Mesenteric fat pad (tissue), 1 donor: ENCODE data around the gene TIPARP. TPM values are rescaled to one million over a fixed set of nuclear protein-coding genes. Genes with fewer than 3 reads are reported as not detected.

Source experiments
- DNase-seq: peaks from one replicate; pipeline ENCODE4 v3.0.0-alpha.2; 2020; ENCODE audit warnings: low spot score
- long read RNA-seq: library from polyadenylated mRNA; unstranded; transcript quantifications from one replicate; pipeline ENCODE4 v2.0.0, GENCODE V29; 2020
- total RNA-seq: library from RNA; stranded (reverse); fragmentation: NEBNext Ultra II Directional; extraction: Animal tissue kit (Norgen Biotek cat#: 25700); gene quantifications from one replicate; pipeline ENCODE4 v1.2.1, GENCODE V29; 2021
- donor health status: DM: yes; HTN: yes; CAD: no.

Gene TIPARP, protein sequence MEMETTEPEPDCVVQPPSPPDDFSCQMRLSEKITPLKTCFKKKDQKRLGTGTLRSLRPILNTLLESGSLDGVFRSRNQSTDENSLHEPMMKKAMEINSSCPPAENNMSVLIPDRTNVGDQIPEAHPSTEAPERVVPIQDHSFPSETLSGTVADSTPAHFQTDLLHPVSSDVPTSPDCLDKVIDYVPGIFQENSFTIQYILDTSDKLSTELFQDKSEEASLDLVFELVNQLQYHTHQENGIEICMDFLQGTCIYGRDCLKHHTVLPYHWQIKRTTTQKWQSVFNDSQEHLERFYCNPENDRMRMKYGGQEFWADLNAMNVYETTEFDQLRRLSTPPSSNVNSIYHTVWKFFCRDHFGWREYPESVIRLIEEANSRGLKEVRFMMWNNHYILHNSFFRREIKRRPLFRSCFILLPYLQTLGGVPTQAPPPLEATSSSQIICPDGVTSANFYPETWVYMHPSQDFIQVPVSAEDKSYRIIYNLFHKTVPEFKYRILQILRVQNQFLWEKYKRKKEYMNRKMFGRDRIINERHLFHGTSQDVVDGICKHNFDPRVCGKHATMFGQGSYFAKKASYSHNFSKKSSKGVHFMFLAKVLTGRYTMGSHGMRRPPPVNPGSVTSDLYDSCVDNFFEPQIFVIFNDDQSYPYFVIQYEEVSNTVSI
- 88.9 TPM for total RNA-seq
- long read RNA-seq, full-length matches to known transcripts, result 22 of 175 reads
- long read RNA-seq, partial matches to known transcripts, result 133 of 175 reads
- long read RNA-seq, other reads (novel, unspliced or antisense), result 20 of 175 reads

- DNase-seq, result peak; percentile 100
These were observed at the start of gene TIPARP for GRCh38 chr3:156674046-156674910. Gene TIPARP (plus strand): TSS chr3:156674590. CDS start chr3:156677698, 3,108 bp downstream.

DNA sequence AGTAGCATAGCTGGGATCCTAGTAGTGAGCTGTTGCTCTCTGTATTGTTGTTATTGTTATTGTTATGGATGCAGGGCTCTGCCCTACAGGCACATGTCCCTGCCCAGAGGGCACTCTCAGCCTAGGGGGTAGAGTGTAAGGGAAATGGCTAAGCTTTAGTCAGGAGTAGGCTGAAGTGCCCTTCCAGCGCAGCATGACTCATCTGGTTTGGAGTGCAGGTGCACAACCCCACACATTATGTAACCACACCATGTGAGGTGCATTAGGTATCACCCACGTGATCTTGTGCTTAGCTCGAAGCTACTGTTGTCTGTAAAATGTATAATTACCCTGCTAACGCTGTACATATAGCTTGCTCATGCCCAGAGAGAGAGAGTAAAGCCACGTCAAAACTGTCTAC, 48.3 kb upstream of the TIPARP start:
- DNase-seq, result no peak

DNA sequence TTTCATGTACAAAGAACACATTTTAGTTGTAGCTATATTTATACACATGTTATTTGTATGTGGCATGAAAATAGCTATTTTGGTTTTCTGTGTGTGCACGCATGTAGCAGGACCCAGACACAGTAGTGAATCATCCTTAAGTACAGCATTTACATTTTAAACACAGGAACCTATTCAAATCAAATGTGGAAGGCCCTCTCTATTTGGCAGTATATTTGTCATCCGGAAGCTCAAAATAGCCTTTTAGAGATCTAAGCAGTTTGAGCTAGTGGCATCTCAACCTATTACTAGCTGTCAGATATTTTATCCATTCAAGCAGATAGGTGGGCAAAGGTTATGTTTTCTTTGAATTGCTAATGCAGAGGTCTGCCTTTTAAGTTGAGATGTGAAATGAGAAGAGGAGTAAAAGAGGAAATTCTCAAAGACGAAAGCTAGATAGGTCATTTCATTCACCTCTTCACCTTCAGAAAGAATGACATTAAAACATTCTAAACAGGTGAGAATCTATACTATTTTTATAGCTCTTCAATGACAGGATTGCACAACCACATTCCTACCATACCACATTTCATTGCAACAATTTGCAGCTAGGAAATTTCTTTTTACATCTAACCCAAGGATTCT, 46.3 kb upstream of the TIPARP start:
- DNase-seq, result no peak

- DNase-seq, result no peak
These were observed 45.4 kb upstream of the TIPARP start for GRCh38 chr3:156628836-156629618.

DNA sequence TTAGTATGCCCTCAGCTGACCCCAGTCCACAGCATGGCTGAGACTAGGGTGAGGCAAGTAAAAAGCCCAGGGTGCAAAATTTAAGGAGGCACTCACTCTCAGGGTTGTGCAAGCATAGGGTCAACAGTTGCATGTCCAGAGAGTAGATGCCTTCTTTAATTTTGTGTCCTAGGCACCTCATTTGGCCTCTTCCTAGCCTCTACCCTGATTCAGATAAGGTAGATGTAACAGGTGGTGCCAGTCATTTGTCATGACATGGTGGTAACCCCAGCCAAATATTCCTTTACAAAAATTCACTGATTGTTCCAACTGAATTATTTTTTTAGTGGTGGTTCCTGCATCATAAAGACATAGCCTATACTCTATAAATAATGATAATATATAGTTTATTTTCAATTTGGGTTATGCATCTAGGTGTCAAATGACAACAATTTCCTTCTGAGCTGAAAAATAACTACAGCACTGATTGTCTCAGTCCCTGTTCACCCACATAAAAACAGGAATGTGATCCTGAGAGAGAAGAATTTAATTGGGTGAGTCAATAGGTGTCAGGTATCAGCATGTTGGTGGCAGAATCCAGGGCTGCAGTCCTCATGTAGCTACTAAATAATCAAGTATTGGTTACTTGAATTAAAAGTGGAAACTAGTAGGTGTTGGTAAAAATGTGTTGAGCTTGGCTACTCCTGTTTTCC, 44.2 kb upstream of the TIPARP start:
- DNase-seq, result no peak

- no peak for DNase-seq
These were observed 43.7 kb upstream of the TIPARP start for GRCh38 chr3:156630773-156631093.

DNA sequence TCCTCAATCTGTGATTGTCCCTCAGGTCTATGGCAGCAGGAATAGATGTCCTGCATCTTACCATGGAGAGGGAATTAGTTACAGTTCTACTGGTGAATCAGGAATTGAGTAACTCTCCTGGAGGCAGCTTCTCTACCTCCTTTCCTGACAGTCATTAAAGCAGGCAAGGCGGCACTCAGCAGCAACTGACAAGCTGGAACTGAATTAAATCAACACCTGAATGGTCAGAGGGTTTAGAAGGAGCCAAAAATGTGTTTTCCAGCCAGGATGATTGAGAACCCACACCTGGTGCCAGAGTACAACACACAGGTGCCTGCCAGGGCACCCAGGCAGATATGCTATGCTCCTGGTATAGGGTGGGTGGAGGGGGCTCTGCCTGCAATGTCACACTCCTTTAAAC, 43.1 kb upstream of the TIPARP start:
- no peak for DNase-seq

DNA sequence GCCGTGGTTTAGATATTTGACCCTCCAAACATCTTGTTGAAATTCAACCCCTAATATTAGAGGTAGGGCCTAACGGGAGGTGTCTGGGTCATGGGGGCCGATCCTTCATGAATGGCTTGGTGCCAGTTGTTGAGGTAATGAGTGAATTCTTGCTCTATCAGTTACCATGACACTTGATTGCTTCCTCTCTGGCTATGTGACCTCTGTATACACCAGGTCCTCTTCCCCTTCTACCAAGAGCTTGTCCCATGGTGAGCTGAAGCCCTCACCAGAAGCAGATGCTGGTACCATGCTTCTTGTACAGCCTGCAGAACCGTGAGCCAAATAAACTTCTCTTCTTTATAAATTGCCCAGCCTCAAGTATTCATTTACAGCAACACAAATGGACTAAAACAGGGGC, 41.8 kb upstream of the TIPARP start:
- no peak for DNase-seq

GRCh38 chr3:156633335-156633734, 41.1 kb upstream of the TIPARP start:
- no peak for DNase-seq

DNA sequence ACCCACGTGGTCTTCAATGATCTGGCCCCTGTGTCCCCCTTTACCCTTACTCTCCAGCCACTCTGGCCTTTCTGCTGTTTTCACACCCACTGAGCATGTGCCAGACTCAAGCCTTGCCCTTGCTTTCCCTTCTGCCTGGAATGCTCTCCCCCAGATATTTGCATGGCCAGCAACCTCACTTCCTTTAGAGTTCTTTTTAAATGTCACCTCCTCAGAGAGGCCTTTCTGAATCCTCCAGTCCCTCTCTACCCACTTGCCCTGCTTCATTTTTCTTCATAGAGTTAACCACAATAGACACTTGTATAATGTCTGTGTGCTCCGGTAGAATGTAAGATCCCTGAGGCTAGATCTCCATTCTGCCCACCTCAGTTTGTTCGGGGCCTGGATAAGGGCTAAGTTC, 39.4 kb upstream of the TIPARP start:
- DNase-seq, result no peak

DNA sequence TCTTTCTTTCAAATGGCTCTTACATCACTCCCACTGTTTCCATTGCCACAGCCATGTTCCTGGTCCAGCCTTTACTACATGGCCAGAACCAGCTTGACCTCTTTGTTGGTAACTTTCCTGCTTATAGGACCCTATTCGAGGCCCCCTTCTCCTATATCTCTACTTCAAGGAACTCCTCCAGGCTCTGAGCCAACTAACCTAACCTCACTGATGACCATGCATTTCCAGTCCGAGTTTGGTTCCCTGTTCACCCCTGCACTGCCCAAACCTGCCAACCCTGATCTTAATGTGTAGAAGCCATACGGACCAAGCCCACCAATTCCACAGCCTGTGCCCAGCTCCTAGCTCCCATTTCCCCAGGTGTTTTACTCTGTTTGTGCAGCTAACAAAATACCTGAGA, 38.4 kb upstream of the TIPARP start:
- no peak for DNase-seq

DNA sequence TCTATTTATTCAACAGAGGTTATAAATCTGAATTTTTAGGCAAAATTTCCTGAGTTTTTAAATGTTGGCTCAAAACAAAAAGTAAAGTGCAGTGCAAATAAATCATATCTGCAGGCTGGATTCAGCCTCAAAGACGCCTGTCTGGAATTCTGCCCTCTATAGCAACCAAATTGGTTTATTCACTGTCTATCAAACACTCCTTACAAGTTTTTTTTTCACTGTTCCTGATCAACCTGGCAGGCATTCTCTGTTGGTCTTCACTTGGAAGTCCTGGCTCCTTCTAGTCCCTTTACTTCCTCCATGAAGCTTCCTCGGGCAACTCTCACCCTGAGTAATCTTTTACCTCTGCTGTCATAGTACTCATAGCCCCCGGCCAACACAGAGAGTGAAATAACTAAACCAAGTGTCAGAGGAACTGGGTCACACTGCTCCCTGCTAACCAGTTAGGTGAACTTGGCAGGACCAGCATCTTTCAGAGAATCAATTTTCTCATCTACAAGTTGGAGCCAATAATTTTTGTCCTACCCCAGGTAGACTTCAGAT, 36.8 kb upstream of the TIPARP start:
- no peak for DNase-seq

- DNase-seq, result no peak
These were observed 36.1 kb upstream of the TIPARP start for GRCh38 chr3:156638271-156638670.

DNA sequence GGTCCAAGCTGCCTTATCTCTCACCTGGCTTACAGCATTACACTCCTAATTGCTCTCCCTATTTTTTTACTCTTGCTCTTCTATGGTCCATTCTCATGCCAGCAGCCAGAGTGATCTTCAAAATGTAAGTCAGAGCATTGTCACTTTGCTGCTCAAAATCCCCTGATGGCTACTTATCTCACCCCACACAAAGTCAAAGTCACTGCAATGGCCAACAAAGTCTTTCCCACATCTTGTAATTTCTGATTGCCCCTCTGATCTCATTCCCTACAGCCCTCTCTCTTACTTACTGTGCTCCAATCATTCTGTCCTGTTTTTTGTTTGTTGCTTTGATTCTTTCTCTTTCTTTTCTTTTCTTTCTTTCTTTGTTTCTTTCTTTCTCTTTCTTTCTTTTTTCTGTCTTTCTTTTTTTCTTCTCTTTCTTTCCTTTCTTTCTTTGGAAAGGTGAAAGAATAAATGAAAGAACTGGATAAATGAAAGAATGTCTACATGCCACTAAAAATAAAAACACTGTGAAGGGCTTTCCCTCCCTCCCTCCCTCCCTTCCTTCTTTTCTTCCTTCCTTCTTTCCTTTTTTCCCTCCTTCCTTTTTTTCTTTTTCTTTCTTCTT, 34.9 kb upstream of the TIPARP start:
- no peak for DNase-seq

- DNase-seq, result no peak
These were observed 32.8 kb upstream of the TIPARP start for GRCh38 chr3:156641618-156641975.

DNA sequence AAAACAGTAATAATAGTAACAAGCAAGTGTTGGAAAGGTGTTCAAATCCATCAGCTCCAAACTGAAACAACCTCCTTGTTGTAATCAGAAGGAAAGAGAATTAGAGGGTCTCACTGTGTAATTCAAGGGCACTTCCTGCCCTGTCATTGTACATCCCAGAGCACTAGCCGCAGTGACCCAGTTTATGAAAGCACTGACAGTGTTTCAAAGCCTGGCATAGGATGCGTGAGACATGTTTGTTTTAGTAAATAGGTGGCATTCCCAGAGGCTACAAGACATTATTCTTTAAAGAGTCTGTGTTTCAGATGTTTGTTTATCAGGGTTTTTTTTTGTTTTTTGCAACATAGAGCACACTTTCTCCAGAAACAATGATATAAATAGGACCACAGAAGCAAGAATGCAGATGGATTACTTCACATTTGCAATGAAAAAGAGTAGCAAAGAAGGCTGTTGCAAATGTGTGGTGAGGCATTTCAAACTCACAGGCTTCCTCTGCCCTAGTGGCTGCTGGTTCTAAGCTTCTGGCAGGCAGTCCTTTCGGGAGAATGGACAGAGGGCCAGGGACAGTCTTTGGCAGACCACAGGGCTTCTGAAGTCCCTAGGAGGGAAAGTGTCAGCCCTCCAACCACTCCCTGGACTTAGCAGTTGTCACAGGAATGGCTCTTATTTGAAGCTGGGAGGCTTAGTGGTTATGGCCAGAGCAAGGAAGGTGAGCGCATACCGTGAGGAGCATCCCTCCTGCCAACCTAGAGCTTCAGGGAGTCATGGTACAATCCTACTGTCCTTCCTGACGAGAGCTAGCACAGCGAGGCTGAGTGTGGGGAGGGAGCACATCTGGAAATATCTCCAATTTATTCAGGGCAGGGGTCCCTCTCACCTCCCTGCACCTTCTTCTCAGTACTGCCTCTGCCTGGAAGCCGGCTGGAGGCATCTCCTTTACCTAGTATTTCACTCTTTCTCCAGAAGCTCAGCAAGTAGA, 31.4 kb upstream of the TIPARP start:
- no peak for DNase-seq

DNA sequence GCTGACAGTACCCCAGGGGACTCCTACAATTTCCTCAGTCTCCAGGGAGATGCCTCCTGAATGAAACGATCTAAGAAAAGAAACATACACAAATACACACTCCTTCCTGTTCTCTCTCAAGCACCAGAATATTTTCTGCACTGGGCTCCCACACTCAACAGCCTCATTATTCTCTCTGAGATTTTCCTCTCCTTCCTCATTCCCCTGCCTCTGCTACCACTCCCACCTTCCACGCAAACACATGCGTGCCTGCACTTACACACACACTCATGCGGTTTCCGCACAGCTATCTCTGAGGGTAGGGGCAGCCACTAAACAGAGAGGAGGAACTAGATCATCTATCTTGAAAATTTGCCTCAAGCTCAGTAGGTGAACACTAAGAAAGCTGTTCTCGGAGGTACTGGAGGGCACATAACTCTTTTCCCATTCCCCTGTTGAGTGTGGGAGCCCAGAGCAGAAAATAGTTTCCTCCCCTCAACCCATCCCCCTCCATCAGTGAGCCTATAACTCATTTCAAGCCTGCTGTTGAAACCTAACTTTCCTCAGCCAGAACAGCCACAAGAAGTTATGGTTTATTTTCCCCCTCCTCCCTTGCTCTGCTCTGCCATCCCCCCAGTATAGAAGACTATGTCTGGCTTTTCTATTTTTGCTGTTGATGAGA, 30.5 kb upstream of the TIPARP start:
- no peak for DNase-seq

GRCh38 chr3:156644958-156645357, 29.4 kb upstream of the TIPARP start:
- DNase-seq, result no peak
